HG03025 (cell line): Measurements from ENCODE around the gene POMT2.
"Not testable (repeated sequence)": the region's sequence is repeated elsewhere in the genome, so short reads cannot be mapped to it uniquely, and the experiment has no call there.

Experiments used
- ATAC-seq: cut with Tn5 transposase; IDR thresholded peaks from one replicate; pipeline ENCODE4 v1.9.1; 2021; ENCODE audit warnings: mild to moderate bottlenecking, moderate library complexity; ENCODE audit not compliant: unreplicated experiment, low FRiP score

POMT2 gene

DNA sequence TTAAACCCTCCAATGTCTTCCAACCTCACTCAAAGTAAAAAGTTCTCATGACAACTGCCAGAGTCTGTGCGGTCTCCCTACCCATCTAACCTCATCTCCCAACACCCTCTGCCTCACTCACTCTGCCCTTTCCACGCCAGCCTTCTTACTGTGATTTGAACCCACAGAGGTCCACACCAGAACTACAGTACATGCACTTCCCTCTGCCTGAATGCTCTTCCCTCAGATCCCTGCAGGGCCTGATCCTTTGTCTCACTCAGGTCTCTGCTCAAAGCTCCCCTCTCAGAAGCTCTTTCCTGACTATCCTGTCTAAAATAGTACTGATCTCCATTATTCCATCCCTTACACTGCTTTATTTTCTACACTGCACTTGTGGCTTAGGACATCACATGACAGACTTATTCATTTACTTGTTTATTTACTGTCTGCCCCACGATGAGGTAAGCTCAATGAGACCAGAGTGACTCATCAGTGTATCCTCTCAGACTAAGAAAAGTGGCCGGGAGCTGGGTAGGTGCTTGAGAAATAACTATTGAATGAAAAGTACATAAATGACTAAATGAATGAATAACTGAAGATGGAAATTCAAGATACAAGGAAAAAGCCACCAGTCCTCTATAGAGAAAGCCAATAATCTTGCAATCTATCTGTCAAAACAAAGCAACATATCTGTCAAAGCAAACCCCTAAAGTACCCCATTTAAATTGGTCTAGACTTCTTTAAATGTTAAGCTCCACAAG, 17.1 kb downstream of the POMT2 start:
- ATAC-seq: no peak

DNA sequence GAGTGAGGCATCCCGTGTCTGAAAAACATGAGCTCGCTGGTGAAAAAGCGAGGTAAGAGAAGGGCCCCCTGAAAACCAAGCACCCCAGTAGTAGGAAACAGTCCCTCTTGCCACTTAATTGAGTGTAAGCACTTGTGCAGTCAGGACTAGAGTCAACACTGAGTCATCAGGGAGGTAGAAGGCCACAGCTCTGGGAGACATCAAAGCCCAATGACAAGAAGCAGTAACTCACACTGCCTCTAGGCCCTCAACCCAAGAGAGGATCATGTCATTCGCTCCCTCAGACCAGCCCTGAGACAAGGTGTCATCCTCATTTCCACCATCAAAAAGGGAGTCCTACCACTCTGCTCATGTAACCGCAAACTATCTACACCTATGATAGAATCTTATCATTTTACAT, 17.8 kb downstream of the POMT2 start:
- ATAC-seq: no peak

DNA sequence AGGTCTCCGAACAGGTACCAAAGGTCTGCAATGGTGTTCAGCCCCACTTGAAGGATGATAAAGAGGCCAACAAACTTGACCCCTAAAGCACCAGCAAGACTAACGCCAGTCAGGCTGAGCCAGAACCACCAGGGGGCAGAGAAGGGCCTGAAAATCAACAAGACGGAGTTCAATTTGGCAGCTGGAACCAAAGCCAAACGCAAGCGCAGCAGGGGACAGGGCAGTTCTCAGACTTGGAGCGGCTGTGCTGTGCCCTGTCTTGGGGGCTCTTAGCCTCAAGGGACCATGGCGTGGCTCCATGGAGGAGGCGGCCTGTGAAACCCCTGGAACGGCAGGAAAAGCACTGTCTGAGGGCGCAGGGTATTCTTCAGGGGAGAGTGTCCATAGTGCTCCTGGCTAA, 19.6 kb downstream of the POMT2 start:
- no peak for ATAC-seq

DNA sequence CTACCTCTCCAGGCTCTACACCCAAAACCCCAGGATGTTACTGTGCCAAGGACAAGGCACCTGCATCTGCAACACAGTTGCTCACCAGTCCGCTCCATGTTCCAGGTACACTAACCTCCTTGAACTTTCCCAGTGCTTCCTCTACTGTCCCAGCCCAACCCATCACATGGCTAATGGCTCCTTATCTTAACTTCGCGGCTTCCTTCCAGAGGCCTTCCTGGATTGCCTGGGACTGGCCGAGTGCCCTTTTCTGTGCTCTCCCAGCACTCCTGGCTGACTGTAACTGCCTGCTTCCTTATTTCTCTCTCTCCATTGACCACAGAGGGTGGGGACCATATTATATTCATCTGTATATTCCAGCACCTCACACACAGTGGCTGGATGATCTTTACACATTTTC, 20.9 kb downstream of the POMT2 start:
- ATAC-seq: no peak

DNA sequence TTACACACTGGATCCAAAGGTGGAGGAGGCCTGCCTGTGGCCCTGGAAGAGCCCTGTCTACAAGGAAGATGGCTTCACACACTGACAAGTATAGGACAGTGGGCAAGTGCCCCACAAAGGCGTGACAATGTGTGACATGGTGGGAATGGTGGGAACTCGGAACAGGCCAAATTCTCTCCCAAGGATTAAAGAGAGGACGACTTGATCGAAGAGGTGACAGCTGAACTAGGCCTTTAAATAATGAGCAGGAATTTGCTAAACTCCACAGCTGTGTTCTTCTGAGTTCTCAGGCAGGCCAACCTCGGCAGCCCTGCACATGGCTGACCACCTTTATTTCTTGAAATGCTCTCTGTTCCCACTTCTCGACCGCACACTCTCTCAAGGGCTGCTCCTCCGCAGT, 23.8 kb downstream of the POMT2 start:
- no peak for ATAC-seq

DNA sequence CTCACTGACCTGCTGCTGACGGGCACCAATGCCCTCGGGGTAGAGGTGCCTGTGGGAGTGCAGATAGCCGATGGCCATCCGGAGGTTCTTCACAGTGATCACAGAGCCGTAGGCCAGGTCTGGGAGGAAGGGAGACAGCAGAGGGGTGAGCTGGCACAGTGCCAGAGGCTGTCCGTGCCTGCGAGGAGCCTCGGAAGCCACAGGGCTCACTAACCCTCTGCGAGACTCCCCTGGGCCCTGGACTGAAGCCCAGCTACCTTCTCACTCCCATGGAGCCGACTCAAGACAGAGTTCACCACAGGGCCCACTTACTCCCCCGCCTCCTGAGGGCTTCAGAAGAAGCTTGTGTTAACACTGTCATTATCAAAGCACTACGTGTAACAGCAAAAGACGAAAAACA, 24.5 kb downstream of the POMT2 start:
- no peak for ATAC-seq

DNA sequence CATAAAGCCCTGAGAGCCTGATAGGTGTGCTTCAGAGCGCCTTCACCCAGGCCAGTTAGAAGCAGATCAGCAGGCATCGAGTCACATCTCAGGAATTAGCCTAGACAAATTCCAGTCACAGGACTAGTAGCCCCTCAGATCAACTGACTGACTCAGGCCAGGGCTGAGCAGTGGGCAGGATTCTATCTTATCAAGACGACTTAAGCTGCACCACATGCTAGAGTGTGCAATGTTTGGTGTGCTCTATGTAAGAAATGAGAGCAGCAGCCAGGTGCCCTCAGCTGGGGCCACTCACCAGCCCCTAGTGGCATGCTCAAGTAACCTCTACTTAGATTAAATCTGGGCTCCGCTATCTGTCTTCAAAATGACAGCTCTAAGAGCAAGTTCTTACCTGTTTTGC, 30.0 kb downstream of the POMT2 start:
- no peak for ATAC-seq

DNA sequence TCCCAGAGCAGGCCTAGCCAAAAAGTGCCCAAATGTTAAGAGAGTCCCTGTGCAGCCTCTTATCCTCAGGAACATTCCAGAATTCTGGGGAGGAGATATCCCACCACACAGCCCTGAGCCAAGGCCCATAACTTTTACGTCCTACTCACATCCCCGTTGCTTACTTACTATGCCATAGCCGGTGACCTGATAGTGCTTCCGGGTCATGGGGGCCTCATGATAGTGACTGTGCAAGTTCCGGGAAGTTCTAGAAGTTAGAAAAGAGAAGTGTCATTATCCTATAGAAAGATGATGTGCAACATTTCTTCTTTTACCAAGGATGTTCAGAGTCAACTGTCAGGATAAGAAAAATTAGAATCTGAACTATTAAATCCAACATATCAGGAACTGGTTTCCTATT, 34.1 kb downstream of the POMT2 start:
- no peak for ATAC-seq

DNA sequence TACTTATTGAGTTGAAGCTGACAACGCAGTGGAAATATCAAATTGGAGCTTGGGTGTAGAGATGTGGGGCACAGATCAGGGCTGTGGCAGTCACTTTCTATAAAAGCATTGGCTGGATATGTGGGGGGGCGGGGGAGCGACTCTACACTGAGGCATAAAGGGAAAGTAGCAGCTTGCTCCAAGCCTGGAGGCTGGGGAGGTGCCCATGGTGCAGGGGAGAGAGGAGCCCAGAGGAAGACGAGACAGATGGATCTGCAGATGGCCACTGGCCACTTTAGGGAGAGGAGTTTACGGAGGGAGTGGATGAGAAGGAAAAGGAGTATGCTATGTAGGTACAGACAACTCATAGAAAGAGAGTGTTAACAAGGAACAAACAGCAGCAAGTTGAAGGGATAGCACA, 36.2 kb downstream of the POMT2 start:
- ATAC-seq: no peak

DNA sequence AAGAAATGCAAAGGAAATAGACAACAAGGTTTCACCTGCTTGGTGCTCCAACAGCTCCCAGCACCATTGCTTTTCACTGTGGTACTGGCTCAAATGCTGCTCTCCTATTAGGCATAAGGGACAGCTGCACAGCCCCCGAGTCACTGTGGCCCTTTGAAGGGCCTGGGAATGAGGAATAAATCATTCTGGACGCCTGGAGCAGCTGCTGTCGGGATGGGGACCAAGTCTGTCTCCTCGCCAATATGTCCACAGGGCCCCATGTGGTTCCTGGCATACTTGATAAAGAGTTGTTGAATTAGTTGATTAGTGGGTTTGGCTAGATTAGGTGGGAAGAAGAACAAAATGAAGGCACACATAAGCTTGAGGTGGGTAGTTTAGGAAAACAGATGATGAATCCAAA, 36.6 kb downstream of the POMT2 start:
- no peak for ATAC-seq

DNA sequence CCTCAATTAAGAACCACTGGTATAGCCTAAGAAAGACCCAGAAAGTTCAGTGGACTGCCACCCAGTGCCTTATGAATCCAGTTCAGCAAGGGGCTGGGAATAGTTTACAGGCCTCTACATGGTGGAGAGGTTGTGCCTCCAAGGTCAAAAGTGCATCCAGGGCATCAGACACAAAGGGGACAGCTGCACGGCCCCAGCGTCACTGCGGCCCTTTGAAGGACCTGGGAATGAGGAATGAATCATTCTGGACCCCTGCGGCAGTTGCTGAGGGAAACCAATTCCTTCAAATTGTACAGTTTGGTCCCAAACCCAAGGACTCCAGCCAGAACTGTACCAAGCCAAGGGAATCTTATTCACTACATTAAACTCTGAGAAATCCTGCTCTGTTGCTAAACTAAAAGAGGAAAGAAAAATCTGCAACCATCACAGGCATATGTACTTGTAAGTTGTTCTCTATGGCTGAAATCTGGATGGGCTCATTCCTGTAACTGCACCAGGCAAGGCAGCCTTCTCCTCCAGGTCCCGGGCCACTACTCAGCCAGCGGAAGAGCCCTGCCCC, 38.8 kb downstream of the POMT2 start:
- ATAC-seq: no peak

DNA sequence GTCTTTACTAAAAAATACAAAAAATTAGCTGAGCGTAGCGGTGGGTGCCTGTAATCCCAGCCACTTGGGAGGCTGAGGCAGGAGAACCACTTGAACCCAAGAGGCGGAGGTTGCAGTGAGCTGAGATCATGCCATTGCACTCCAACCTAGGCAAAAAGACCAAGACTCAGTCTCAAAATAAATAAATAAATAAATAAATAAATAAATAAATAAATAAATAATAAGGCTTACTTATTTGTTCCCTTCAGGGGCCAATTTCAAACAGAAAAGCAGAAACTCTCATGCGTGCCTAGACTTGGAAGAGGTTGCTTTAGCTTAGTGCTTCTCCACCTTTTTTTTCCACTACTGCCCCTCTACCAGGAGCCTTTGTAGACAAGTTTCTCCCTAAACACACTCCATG, 39.8 kb downstream of the POMT2 start:
- ATAC-seq: not testable (repeated sequence)

DNA sequence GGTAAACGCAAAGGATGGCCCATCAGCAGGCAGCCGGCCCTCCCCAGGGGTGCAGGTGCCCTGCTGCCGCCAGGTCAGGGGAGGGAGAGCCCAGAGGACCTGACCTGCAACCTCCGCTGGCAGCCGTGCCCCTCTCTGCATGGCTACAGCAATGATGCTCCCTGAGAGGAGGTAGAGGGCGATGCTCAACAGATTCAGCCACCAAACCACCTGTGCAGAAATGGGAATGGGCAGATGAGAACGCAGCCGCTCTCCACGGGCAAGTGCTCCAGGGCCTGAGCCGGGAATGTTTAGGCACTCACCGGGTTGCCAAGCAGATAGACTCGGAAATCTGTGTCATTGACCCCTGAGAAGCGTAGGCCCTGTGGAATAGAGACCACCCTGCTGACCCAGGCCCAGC, 41.0 kb downstream of the POMT2 start:
- no peak for ATAC-seq

DNA sequence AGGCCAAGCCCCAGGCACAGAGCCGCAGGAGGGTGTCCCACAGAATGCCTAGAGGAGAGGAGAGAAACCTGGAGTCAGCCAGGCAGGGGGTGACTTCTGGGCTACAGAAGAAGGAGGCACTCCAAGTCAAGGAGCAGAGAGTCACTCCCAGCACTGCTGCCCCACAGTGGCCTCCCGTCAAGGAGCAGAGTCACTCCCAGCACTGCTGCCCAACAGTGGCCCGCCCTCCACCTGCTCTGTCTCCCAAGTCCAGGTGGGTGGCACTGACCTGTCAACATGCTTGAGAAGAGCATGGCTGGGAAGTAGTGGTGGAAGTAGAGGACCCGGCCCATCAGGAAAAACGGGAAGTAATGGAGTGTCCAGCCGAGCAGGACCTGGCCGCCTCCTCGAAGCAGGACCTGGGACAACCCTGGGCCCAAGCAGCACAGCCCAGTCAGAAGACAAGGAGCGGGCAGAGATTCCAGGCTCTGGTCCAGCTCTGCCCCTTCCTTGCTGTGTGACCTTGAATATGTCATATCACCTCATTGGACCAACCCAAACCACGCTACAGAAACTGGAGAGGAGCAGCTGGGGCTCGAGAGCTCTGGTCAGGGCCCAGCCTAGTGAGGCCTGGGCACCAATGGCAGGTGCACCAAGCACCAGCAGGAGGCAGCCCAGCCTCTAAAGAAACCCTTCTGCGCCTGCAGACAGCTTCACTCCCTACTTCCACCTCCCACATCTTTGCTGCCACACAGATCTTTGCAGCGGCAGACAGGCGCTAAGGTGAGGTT, 42.0 kb downstream of the POMT2 start:
- no peak for ATAC-seq

DNA sequence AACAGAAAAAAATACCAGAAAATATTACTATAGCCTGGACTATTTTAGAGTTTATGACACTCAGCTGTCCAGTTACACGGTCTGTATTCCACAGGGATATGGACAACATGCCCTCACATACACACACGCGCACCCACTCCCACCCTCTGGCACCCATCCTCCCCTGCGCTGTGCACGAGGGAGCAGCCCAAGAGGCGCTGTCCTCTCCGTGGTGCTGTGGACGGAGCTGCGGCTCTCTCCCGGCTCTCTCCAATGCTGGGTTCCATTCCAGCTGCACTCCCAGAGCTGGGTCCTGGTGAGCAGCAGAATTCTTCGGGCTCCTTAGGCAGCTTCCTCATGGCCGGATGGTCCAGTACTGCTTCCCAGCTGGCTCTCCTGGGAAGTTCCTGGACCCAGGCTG, 43.7 kb downstream of the POMT2 start:
- no peak for ATAC-seq

DNA sequence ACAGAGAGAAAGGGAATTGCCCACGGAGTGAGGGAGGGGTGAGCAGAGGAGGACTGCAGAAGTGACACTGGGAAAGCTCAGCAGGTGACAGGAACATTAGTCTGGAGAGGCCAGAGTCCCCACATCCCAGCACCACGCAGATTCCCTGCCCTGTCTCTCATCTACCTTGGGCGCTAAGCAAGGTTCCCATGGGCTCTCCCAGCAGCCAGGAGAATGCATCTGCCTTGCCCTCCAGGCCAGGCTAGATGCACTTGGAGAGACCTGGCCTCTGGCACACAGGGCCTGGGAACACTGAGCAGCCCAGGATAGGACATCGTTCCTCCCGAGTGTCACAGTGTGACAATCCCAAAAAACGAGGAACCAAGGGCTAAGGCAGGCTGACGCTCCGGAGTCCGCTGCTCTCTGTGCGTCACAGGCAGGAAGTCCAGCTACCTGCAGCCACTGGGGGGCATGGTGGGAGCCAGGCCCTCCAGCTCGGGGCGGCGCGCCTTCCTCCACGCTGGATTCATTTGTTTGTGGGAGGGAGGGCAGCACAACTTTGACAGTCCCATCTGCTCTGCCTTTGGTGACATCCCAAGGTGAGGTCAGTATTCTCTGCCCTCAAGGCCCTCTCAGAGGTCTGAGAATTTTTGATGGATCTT, 44.3 kb downstream of the POMT2 start:
- no peak for ATAC-seq

DNA sequence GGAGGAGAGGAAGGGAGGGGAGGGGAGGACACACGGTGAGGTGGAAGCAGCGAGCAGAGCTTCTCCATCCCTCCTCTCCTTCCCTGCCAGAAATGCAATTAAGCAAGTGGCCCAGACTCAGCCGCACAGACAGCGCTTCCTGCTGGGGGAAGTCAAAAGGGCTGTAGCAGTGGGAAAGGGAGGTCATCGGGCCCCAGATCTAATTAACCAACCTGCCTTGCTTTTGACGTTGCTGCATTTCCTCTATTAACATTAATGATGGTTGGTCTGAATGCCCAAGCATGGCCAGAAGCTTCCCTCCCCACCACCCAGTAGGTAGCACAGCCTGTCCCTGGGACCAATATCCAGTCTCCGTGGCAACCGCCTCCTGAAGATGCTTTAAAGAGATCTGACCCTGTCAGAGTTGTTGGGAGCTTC, 45.1 kb downstream of the POMT2 start:
- ATAC-seq: no peak

DNA sequence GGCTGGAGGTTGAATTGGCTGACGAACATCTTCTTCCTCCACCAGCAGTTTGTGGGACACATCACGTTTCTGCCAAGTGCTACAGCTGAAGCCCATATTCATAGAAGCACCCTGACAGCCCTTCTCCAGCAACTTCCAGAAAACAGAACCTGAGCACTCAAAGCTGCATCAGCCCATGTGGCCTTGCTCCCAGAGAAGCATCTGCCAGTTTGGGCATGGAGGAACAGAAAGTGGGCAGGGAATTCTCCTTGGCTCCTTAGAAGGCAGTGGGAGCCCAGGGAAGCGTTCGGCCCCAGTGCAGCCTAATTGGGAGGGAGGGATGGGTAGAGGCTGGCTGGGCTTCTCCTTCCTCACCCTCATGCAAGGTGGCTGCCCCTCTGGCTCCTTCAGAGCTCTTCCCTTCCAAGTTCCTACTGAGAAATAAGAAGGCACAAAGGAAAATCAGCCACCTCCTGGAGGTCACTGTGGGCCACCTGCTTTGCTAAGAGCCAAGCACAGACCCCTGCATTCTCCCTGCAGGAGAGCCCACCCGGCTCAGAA, 45.6 kb downstream of the POMT2 start:
- ATAC-seq: no peak

DNA sequence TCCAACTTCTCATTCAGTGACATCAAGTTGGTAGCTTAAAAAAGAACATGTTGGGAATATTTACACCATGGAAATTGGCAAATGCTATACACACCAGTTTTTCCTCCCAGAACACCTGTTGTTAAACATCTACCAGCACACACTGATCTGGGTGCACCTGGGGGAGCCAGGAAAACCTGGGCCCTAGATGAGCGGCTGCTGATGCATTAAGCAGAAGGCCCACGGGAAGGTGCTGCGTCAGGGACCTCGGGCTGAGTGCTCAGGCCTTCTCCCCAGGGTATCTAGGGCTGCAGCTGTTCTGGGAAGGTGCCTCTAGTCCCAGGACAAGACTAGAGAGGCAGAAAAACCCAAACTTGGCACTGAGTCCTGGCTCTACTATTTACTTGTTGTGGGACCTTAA, 46.9 kb downstream of the POMT2 start:
- ATAC-seq: no peak

DNA sequence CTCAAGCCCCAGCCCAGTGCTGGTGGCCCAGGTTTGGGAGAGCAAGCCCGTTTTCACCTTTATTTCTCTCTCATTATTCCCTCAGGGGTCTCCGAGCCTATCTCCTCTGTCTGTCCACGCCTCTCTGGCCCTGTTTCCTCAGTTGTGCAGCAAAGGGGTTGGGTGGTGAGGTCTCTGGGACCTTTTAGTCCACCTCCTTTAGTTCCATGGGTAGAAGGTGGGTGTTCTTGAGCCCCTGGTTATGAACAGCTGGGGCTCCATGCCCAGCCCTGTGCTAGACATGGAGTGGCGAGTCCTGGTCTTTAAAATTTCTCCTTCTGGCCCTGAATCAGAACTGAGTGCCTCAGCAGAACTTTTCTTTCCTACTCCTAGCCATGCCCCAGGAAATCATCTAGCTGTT, 48.4 kb downstream of the POMT2 start:
- ATAC-seq: no peak

DNA sequence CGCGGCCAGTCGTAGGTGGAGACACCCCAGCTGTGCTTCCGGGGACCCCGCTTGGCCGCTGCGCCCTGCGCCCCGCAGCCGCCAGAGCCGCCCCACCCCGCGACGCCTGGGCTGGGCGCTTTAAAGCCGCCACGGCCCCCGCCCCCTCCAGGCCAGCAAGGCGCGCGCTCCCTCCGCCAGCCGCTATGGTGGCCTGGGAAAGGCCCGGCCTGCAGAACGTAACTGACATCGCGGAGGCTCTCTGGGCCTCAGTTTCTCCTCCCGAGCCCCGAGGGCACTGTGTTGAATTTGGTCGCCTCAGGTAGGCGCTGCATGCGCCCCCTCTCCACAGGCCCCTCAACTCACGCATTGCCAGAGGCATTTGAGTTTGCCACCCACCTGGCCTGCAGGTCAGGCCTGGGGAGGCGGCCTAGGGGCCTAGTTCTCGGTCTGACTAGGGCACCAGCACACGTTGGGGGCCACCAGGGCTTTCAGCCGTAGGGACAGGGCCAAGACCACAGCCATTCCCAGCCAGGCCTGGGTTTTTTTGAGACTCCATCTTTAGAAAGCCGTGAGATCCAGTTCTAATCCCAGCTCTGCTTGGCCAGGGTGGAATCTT, 49.5 kb downstream of the POMT2 start, which contains the start of gene NGB:
Gene NGB (minus strand): TSS at position 94 of the 598 bp plus-strand sequence. CDS start 269 bp downstream, outside the sequence.
- ATAC-seq: no peak
